MCF 10A (cell line): Measurements from ENCODE around the gene TBC1D9B. TPM values are rescaled to one million over a fixed set of nuclear protein-coding genes. Genes with fewer than 3 reads are reported as not detected.
"Not testable (repeated sequence)": the region's sequence is repeated elsewhere in the genome, so short reads cannot be mapped to it uniquely, and the experiment has no call there.

ENCODE experiments used
- BruUV-seq: library from RNA; stranded (reverse); fragments of 400-500 nt; replicated peaks from 2 replicates; lab custom pipeline; 2021; lab: Mats Ljungman, UMichigan
- CTCF ChIA-PET: fragments of 300-600 bp; sonication (Branson Sonifier 250); formaldehyde crosslinking; extraction: SDS; loops from one replicate; lab custom pipeline; 2021; ENCODE audit warnings: antibody characterized with exemption, inconsistent platforms; lab: Yijun Ruan, JAX
- POLR2A ChIA-PET: fragments of 300-600, 350-650 bp; sonication (Branson Sonifier 250); formaldehyde crosslinking; extraction: SDS; loops from one replicate; lab custom pipeline; 2020; ENCODE audit warnings: antibody characterized with exemption, inconsistent platforms; lab: Yijun Ruan, JAX
- DNase-seq: peaks from one replicate; pipeline ENCODE4 v3.0.0-alpha.2; 2018; ENCODE audit not compliant: unreplicated experiment
- H3K27ac Mint-ChIP-seq: one replicate; pipeline ENCODE4 v1.8.0; 2022; ENCODE audit warnings: mild to moderate bottlenecking, low read depth, mixed read lengths; ENCODE audit not compliant: unreplicated experiment
- H3K27me3 Mint-ChIP-seq: one replicate; pipeline ENCODE4 v1.8.0; 2022; ENCODE audit warnings: mixed read lengths; ENCODE audit not compliant: insufficient read depth, unreplicated experiment
- H3K36me3 Mint-ChIP-seq: one replicate; pipeline ENCODE4 v1.8.0; 2022; ENCODE audit warnings: mild to moderate bottlenecking, moderate library complexity, mixed read lengths; ENCODE audit not compliant: insufficient read depth, unreplicated experiment
- H3K4me1 Mint-ChIP-seq: one replicate; pipeline ENCODE4 v1.8.0; 2022; ENCODE audit warnings: mixed read lengths; ENCODE audit not compliant: insufficient read depth, unreplicated experiment
- H3K4me3 Mint-ChIP-seq: one replicate; pipeline ENCODE4 v1.8.0; 2022; ENCODE audit warnings: mild to moderate bottlenecking, moderate library complexity, mixed read lengths; ENCODE audit not compliant: unreplicated experiment
- H3K9me3 Mint-ChIP-seq: one replicate; pipeline ENCODE4 v1.8.0; 2022; ENCODE audit warnings: mixed read lengths; ENCODE audit not compliant: unreplicated experiment
- intact Hi-C: fragments of 100-400 bp; cut with micrococcal nuclease; formaldehyde crosslinking; loops from 2 replicates; pipeline ENCODE4 v1.14.1; 2022
- total RNA-seq: library from RNA; stranded (reverse); gene quantifications from 2 replicates; pipeline ENCODE4 v1.2.3, GENCODE V29; 2022
- TF ChIP-seq, protein P1 (sequence below): fragments of 200-600 bp; IDR thresholded peaks from one replicate; pipeline ENCODE4 v1.8.0; 2022; ENCODE audit warnings: antibody characterized with exemption, mild to moderate bottlenecking; ENCODE audit not compliant: unreplicated experiment

Gene TBC1D9B
- total RNA-seq, 1 experiment from 2014 or later: 162 TPM

DNA sequence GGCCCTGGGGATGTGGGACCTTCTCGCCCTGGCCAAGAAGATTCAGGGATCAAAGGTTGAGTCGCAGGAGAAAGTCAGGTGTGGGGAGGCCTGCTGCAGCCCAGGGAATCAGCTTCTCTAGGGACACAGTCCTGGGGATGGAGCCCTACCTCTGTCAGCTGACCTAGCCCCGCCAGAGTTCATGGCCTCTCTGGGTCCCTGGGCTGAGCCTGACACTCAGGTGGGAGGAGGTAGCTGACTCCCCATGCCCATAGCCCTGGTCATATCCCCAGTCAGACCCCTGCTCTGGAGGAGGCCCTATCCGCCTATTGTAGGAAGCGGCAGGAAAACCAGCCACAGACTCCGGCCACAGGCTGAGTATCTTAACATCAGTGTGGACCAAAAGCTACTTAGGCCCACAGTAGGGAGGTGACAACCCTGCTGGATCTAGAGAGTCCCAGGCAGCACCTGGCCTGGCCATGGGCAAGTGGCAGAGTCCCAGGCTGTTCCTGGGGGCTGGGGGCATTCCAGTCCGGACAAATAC lies 34.0 kb downstream of the TBC1D9B start:
- Mint-ChIP-seq H3K4me3 (no peak overlapping the region), H3K36me3 (peaks cover 75% of the 10 kb centered on the region), H3K27ac (no peak overlapping the region), H3K9me3 (no peaks in the 10 kb centered on the region), H3K27me3 (no peaks in the 10 kb centered on the region), H3K4me1 (no peaks in the 10 kb centered on the region)
- BruUV-seq: no TSS peak
- intact Hi-C loops: no loop called here
- DNase-seq: no peak
- TF ChIP-seq, protein P1, sequence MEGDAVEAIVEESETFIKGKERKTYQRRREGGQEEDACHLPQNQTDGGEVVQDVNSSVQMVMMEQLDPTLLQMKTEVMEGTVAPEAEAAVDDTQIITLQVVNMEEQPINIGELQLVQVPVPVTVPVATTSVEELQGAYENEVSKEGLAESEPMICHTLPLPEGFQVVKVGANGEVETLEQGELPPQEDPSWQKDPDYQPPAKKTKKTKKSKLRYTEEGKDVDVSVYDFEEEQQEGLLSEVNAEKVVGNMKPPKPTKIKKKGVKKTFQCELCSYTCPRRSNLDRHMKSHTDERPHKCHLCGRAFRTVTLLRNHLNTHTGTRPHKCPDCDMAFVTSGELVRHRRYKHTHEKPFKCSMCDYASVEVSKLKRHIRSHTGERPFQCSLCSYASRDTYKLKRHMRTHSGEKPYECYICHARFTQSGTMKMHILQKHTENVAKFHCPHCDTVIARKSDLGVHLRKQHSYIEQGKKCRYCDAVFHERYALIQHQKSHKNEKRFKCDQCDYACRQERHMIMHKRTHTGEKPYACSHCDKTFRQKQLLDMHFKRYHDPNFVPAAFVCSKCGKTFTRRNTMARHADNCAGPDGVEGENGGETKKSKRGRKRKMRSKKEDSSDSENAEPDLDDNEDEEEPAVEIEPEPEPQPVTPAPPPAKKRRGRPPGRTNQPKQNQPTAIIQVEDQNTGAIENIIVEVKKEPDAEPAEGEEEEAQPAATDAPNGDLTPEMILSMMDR: no peak
- POLR2A ChIA-PET: no interaction called here
- CTCF ChIA-PET: interaction anchor here (0.5 to 1.8 kb wide), 2 partner anchors 9 to 15 kb away, joined by 6 to 11 read pairs; partner anchors contain the start of gene MRNIP

DNA sequence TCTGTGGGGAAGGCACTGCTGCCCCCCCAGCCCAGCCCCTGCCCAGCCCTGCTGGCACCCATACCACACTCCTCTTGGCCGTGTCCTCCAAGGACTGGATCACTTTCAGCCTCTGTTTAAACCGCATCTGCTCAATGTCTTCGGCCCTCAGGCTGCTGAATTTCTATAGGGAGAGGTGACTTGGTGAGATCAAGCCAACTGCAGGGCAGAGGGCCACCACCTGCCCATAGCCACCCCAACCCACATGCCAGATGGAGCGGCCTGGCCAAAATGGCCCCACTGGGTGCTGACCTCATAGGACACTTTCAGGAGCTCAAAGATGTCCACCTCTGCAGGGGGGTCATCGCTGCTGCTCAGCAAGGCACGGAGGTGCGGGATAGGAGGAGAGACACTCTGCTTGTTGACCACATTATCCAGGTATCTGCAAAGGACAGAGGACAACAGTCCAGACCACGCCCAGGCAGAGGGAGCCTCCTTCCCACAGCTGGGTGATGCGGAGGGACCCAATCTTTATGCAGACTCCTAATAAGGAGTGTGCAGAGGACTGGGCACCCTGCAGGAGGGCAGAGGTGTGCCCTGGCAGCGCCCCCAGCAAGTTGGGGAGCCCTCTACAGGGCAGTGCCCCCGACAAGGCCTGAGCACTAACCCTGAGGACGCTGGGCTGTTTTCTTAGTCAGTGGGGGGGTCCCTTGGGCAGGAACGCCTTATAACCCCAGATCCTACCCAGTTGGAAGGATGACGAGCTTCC lies 34.7 kb downstream of the TBC1D9B start:
- ChIA-PET POLR2A (interaction anchor here (0.8 kb wide), 1 partner anchor 10 kb away, joined by 3 read pairs; no protein-coding TSS in a partner anchor), CTCF (interaction anchor here (0.5 to 1.8 kb wide), 3 partner anchors 9 to 22 kb away, joined by 3 to 11 read pairs (median 6); partner anchors contain the start of gene MRNIP)
- H3K4me3 Mint-ChIP-seq: no peak overlapping the region
- TF ChIP-seq, protein P1: no peak
- no peaks in the 10 kb centered on the region for H3K4me1 Mint-ChIP-seq
- no TSS peak for BruUV-seq
- intact Hi-C loops: no loop called here
- no peaks in the 10 kb centered on the region for H3K27me3 Mint-ChIP-seq
- H3K27ac Mint-ChIP-seq: no peak overlapping the region
- no peaks in the 10 kb centered on the region for H3K9me3 Mint-ChIP-seq
- no peak for DNase-seq
- peaks cover 76% of the 10 kb centered on the region for H3K36me3 Mint-ChIP-seq

DNA sequence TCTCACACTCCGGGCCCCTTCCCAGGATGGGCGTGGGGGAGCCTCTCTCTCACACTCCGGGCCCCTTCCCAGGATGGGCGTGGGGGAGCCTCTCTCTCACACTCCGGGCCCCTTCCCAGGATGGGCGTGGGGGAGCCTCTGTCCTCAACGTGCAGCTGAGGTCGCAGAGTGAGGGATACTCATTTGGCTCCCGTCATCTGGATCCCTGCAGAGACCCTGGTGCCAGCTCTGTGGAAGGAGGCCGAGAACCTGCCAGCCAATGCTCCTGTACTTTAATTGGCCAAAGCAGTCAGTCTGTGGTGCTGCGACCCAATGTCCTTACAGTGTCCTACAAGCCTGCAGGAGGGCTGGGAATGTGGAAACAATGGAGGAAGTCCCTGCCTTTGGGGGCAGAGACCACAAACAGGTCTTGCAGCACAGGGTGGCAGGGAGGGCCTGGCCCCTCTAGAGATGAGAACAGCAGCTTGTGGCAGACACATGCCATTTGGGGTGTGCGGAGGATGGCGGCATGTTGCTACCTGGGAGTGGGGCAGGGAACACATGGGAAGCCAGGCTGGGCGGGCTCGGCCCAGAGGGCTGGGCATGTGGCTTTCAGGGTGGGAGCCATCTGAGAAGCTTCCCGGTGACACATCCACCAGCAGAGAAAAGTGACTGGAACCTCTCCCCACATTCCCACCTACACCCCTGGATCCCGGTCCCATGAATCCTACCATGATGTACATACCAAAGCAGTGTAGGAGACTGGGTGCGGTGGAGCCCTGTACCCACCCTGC lies 35.5 kb downstream of the TBC1D9B start:
- no peak overlapping the region for H3K27ac Mint-ChIP-seq
- no peak overlapping the region for H3K4me3 Mint-ChIP-seq
- POLR2A ChIA-PET: interaction anchor here (0.8 to 3.2 kb wide), 2 partner anchors 11 kb away, joined by 3 to 18 read pairs; no protein-coding TSS in a partner anchor
- no peak for DNase-seq
- H3K36me3 Mint-ChIP-seq: peaks cover 77% of the 10 kb centered on the region
- TF ChIP-seq, protein P1: no peak
- no peaks in the 10 kb centered on the region for H3K4me1 Mint-ChIP-seq
- H3K27me3 Mint-ChIP-seq: no peaks in the 10 kb centered on the region
- BruUV-seq: no TSS peak
- CTCF ChIA-PET: interaction anchor here (1.8 kb wide), 1 partner anchor 10 kb away, joined by 11 read pairs; no protein-coding TSS in a partner anchor
- no peaks in the 10 kb centered on the region for H3K9me3 Mint-ChIP-seq
- intact Hi-C loops: no loop called here

DNA sequence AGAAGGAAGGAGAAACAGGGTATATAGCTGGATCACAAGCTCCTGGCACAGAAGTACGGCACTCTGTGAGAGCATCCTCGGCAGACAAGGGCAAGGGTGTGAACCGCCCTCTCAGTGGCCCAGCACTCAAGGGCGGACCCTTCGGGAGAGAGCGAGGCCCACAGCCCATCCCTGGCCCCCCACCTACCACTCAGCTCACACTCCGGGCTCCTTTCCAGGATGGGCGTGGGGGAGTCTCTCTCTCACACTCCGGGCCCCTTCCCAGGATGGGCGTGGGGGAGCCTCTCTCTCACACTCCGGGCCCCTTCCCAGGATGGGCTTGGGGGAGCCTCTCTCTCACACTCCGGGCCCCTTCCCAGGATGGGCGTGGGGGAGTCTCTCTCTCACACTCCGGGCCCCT lies 36.2 kb downstream of the TBC1D9B start:
- H3K27ac Mint-ChIP-seq, BruUV-seq, H3K4me1 Mint-ChIP-seq, H3K9me3 Mint-ChIP-seq, DNase-seq, H3K4me3 Mint-ChIP-seq, intact Hi-C loops, H3K27me3 Mint-ChIP-seq: not testable (repeated sequence)
- POLR2A ChIA-PET: interaction anchor here (1.0 to 3.2 kb wide), 4 partner anchors 10 to 1320 kb away, joined by 3 to 18 read pairs (median 4); partner anchors contain the start of gene MRNIP
- CTCF ChIA-PET: interaction anchor here (0.6 kb wide), 1 partner anchor 172 kb away, joined by 3 read pairs; no protein-coding TSS in a partner anchor
- H3K36me3 Mint-ChIP-seq: peaks cover 77% of the 10 kb centered on the region
